GM23338 (cell line): Measurements from ENCODE around the gene CNIH3.

ENCODE experiments used
- CTCF ChIP-seq, 2 experiments: fragments of 200-600 bp in 1 of 2; sonication (generic) in 1 of 2; conservative IDR thresholded peaks; 2 replicates each; pipeline versions ENCODE4 v1.5.1 to v1.6.1; 2016 to 2017; ENCODE audit warnings: antibody characterized with exemption in 2 of 2, low read depth in 2 of 2, mild to moderate bottlenecking in 2 of 2, moderate library complexity in 1 of 2
- EZH2 ChIP-seq: fragments of 200-600 bp; sonication (generic); IDR thresholded peaks from one replicate; pipeline ENCODE4 v1.8.0; 2017; ENCODE audit warnings: antibody characterized with exemption, mild to moderate bottlenecking, low read depth; ENCODE audit not compliant: unreplicated experiment
- EZH2phosphoT487 ChIP-seq: fragments of 200-600 bp; sonication (generic); IDR thresholded peaks from one replicate; pipeline ENCODE4 v1.8.1; 2018; ENCODE audit warnings: antibody characterized with exemption; ENCODE audit not compliant: unreplicated experiment
- POLR2AphosphoS5 ChIP-seq: IDR thresholded peaks from 2 replicates; pipeline ENCODE4 v1.6.1; 2016; ENCODE audit warnings: antibody characterized with exemption, low read depth
- STAT1 ChIP-seq: IDR thresholded peaks from one replicate; pipeline ENCODE4 v1.6.1; 2016; ENCODE audit warnings: antibody characterized with exemption; ENCODE audit not compliant: unreplicated experiment
- TF ChIP-seq, protein P1 (sequence below): fragments of 250-450 bp; sonication (Bioruptor Pico); IDR thresholded peaks from 2 replicates; pipeline ENCODE4 v1.5.0; 2020; ENCODE audit warnings: mild to moderate bottlenecking, moderate library complexity
- TF ChIP-seq, protein P2 (sequence below): IDR thresholded peaks from one replicate; pipeline ENCODE4 v1.6.1; 2018; ENCODE audit warnings: antibody characterized with exemption; ENCODE audit not compliant: unreplicated experiment

- TF ChIP-seq POLR2AphosphoS5 (no peak), CTCF (conservative IDR thresholded peaks at IDR 0.05; ENCODE audit: low read depth in 2 of 2) (no peak), STAT1 (no peak), EZH2 (no peak), EZH2phosphoT487 (no peak)
- TF ChIP-seq, protein P1, sequence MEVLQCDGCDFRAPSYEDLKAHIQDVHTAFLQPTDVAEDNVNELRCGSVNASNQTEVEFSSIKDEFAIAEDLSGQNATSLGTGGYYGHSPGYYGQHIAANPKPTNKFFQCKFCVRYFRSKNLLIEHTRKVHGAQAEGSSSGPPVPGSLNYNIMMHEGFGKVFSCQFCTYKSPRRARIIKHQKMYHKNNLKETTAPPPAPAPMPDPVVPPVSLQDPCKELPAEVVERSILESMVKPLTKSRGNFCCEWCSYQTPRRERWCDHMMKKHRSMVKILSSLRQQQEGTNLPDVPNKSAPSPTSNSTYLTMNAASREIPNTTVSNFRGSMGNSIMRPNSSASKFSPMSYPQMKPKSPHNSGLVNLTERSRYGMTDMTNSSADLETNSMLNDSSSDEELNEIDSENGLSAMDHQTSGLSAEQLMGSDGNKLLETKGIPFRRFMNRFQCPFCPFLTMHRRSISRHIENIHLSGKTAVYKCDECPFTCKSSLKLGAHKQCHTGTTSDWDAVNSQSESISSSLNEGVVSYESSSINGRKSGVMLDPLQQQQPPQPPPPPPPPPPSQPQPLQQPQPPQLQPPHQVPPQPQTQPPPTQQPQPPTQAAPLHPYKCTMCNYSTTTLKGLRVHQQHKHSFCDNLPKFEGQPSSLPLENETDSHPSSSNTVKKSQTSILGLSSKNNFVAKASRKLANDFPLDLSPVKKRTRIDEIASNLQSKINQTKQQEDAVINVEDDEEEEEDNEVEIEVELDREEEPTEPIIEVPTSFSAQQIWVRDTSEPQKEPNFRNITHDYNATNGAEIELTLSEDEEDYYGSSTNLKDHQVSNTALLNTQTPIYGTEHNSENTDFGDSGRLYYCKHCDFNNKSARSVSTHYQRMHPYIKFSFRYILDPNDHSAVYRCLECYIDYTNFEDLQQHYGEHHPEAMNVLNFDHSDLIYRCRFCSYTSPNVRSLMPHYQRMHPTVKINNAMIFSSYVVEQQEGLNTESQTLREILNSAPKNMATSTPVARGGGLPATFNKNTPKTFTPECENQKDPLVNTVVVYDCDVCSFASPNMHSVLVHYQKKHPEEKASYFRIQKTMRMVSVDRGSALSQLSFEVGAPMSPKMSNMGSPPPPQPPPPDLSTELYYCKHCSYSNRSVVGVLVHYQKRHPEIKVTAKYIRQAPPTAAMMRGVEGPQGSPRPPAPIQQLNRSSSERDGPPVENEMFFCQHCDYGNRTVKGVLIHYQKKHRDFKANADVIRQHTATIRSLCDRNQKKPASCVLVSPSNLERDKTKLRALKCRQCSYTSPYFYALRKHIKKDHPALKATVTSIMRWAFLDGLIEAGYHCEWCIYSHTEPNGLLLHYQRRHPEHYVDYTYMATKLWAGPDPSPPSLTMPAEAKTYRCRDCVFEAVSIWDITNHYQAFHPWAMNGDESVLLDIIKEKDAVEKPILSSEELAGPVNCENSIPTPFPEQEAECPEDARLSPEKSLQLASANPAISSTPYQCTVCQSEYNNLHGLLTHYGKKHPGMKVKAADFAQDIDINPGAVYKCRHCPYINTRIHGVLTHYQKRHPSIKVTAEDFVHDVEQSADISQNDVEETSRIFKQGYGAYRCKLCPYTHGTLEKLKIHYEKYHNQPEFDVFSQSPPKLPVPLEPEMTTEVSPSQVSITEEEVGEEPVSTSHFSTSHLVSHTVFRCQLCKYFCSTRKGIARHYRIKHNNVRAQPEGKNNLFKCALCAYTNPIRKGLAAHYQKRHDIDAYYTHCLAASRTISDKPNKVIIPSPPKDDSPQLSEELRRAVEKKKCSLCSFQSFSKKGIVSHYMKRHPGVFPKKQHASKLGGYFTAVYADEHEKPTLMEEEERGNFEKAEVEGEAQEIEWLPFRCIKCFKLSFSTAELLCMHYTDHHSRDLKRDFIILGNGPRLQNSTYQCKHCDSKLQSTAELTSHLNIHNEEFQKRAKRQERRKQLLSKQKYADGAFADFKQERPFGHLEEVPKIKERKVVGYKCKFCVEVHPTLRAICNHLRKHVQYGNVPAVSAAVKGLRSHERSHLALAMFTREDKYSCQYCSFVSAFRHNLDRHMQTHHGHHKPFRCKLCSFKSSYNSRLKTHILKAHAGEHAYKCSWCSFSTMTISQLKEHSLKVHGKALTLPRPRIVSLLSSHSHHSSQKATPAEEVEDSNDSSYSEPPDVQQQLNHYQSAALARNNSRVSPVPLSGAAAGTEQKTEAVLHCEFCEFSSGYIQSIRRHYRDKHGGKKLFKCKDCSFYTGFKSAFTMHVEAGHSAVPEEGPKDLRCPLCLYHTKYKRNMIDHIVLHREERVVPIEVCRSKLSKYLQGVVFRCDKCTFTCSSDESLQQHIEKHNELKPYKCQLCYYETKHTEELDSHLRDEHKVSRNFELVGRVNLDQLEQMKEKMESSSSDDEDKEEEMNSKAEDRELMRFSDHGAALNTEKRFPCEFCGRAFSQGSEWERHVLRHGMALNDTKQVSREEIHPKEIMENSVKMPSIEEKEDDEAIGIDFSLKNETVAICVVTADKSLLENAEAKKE, result no peak
- TF ChIP-seq, protein P2, sequence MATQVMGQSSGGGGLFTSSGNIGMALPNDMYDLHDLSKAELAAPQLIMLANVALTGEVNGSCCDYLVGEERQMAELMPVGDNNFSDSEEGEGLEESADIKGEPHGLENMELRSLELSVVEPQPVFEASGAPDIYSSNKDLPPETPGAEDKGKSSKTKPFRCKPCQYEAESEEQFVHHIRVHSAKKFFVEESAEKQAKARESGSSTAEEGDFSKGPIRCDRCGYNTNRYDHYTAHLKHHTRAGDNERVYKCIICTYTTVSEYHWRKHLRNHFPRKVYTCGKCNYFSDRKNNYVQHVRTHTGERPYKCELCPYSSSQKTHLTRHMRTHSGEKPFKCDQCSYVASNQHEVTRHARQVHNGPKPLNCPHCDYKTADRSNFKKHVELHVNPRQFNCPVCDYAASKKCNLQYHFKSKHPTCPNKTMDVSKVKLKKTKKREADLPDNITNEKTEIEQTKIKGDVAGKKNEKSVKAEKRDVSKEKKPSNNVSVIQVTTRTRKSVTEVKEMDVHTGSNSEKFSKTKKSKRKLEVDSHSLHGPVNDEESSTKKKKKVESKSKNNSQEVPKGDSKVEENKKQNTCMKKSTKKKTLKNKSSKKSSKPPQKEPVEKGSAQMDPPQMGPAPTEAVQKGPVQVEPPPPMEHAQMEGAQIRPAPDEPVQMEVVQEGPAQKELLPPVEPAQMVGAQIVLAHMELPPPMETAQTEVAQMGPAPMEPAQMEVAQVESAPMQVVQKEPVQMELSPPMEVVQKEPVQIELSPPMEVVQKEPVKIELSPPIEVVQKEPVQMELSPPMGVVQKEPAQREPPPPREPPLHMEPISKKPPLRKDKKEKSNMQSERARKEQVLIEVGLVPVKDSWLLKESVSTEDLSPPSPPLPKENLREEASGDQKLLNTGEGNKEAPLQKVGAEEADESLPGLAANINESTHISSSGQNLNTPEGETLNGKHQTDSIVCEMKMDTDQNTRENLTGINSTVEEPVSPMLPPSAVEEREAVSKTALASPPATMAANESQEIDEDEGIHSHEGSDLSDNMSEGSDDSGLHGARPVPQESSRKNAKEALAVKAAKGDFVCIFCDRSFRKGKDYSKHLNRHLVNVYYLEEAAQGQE, result no peak
These were observed 121.2 kb downstream of the CNIH3 start for GRCh38 chr1:224737353-224737727.
